Hematopoietic multipotent progenitor cell (in vitro differentiated cells): ENCODE measurements around the gene POU2F3. TPM values are rescaled to one million over a fixed set of nuclear protein-coding genes. Genes with fewer than 3 reads are reported as not detected.

Experiments used
- DNase-seq, 3 donors: peaks; one replicate each; pipeline ENCODE4 v3.0.0-alpha.2; 2011 to 2015; ENCODE audit warnings: low read depth in 2 of 3, low spot score in 2 of 3
- total RNA-seq: library from RNA; depleted of rRNA; stranded (reverse); fragments of >200 nt; gene quantifications from one replicate; pipeline ENCODE4 v1.2.3, GENCODE V29; 2012

Gene POU2F3
- total RNA-seq, 1 donor = not detected

DNA sequence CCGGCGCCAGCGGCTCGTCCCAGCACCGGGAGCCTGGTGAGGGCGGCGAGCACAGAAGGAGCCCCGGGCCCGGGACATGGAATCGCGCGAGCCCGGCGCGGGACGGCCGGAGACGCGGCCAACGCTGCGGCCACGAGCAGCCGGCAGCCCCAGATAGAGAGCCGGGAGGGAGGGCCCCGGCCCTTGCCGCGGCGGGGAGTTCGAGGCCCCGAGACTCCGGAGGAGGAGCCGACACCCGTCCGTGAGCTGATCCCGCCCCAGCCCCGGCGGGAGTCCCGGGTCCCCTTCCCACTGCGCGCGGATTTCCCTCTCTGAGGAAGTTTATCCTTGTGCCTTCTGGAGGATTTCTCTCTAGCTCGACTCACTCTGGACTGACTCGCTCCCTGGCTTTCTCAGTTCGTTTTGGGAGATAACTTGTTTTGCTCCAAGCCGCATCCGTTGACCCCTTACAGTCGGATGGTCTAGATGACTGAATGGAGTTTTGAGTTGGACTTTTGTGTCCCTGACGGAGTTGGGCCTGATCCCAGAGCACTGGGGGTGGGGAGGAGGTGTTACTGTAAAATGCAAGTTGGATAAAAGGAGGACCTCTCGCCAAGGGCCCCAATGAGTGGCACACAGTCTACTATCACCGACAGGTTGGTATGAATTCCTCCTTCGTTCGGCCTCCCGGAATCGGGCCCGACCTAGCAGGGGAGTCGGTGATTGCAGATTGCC lies 96.9 kb downstream of the POU2F3 start:
- DNase-seq = peak in 1 of 3 donors; percentile 26

DNA sequence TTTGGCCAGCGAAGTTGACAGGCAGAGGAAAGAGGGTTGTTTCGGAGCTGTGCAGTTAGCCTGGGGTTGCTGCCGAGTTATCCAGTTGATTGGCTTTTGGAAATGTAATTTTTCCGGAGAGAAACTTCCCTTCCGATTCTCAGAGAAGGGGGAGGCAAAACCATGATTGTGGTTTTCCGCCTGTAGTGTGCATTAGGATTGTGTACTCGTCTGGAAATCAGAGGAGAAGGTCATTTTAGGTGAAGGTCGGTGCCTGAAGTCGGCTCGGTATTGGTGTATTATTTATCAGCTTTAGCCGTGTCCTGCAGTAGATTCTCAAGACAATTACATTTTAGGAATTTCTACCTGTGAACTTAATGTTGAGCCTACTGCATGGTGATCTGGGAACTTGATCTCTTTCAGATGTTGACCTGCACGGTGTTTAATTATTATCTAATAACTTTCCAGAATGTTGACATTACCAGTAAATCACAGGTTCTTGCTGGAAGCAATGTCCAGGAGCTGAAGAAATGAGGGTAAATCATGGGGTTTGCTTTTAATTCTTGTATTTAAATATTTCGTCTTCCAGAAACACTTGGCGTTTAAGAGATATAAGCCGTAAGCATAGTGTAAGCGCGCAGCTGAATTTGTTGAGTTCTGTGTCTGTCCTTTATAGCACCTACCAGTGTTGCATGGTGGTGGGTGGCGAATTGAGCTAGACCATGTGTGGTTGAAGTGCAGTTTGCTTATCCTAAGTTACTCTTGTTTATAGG lies 97.6 kb downstream of the POU2F3 start:
- DNase-seq = no peak

DNA sequence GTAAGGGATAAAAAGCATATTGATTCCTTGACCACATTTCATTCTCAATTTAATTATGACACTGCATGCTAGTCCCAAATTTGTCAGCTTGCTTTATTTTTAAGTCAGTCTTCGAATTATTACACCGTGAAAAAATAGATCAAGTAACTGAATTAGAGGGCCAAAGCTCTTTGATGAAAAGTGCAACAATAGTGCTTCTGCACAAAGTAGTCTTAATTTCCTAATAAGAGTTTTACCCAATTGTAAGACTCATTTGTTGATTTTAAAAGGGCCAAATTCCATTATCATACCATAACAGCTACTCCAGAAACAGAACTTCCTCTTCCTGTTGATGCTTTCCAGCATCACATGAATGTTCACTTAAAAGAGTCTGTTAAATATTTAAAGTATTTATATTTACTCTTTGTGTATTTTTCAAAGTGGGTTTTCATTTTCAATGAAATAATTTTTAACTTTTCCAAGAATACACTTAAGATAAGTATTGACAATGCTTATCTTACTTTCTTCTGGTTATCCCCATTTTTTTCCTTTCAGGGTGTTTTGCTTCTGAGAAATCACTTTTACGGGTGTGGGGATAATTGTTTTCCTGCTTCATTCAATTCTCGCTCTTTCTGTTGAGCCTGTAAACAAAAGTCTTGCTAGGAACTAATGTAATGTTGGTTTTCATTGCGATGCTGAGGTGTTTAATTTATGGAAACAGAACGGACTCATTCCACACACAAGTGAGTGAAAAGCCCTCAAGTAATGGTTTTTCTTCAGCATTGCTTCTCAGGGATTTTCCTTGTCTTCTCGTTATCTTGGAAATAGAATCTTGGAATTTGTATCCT lies 98.4 kb downstream of the POU2F3 start:
- no peak for DNase-seq

DNA sequence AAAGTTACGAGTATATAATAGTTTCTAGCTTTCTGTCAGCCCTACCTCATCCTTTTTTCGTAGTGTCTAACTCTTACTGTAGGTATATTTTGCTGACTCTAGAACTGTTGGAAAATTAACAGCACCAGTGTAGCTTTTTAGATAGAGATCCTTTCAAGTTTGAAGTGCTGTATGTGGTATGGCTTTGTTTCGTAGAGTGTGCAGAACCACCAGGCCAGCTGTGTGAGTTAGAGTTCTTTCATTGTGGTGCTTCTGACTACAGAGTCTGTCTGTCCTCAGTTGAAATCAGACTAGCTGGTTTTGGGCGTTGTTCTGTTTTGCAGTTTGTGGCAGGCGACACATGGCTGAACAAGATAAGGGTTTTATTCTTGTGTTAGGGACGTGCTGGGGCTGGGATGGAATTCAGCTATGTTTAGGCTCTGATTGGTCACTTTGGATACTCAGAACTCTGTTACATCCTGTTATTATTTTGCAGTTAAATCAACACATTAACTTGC lies 99.5 kb downstream of the POU2F3 start:
- DNase-seq = peak in 2 of 3 donors; percentile 64 to 78

DNA sequence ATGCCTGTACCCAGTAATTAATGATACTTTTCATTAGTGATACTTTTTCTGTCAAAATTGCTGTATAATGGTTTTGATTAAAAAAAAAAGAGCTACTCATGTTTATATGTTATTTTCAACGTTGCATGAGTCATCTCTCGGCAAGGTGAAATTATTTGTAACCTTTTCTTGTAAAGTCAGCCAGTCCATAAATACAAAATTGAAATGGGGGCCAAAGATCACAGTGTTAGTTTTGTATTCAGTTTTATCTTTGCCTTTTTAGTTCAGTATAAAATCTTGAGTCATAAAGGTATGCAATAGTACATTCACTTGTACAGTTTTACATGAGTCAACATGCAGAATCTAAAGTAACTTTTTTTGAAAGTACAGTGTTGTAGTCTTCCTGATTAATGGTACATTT lies 100.6 kb downstream of the POU2F3 start:
- DNase-seq = no peak

DNA sequence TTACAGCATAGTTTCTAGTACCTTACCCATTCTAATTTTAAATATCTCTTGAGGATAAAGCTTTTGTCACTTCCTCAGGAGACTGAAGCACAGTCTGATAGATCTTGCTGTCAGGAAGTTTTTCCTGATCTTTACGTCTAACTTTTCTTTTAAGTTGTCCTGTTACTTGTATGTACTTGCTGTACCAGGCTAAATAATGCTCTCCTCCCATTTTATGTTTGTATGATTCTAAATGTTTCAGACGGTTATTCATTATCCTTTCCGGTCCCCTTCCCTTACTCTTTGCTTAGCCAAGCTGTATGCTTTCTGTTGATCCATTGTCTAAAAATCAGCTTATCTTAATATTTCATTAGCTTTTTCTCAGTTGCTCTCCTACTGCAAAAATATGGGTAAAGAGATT lies 102.3 kb downstream of the POU2F3 start:
- no peak for DNase-seq

DNA sequence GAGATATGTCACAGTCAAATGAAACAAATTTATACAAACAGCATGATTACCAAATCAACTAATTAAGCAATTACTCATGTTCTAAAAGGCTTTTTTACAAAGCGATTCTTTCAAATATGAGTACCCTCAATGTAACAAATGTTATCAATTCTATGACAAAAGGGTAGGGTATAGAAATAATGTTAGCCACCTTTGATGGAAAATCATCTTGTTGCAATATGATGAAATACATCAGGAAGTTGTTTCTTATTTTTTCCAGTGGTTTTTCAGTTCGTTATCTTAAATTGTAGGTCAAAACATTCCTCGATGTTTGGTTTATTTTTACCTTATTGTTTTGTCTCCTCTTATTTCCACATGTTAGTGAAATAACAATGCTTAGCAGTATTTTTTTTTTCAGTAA lies 102.7 kb downstream of the POU2F3 start:
- DNase-seq = no peak

DNA sequence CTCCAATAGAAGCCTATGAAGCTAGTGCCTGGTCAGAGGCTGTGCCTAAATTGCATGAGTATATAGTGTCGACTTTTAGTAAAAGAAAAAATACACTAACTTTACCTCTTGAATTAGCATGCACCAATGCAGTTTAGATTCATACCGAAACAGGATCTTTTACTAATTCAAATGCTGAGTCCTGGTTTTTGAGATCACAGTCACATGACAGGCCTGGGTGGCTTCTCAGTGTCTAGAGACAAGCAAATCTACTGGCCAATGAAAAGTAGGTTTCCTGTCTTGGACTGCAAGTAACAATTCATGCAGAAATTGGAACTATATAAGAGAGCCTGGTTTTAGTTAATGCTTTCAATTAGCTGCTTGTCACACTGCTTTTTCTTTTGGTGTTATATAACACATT lies 103.5 kb downstream of the POU2F3 start:
- no peak for DNase-seq

DNA sequence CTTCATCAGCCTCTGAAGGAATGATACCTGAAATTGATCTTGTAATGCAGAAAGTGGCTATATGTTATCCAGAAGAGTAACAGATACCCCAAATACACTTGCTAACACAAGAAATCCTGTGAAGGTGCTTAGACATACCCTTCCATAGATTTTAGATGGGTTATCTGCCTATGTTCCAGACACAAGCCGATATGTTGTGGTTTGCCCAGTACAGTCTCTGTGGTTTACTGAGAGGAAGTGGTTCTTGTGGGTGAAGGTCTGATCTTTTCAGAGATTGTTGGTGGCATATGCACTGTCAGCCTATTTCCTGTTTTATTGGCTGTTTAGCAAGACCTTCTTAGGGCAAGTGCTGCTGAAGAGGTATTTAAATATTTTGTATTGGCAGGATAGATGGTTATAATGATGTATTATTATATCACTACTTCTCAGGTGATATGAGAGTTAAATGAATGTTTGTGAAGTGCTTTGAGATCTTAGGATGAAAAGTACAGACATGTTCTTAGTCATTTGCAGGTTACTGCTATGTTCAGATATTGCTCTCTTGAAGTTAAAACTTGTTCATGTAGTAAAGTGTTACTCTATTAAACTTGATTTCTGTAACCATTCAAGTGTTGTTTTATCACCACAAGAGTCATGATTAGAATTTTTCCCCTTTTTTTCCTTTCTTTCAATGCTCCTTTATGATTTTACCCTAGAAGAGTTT lies 104.5 kb downstream of the POU2F3 start:
- peak; percentile 49 to 85 (median 85) for DNase-seq

DNA sequence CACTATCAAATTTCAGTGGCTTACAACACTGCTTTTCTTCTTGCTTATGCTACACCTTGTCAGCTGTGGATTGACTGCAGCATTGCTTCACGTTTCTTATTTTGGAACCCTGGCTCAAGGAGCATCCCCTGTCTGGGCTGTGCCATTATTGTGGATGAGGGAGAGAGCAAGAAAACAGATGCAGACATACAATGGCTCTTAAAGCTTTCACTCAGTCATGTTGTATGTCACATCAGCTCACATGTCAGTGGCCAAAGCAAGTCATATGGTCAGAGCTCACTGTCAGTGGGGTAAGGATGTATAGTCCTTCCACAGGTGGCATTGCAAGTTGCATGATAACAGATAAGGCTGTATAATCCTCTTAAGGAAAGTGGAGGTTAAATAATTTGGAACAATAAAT lies 106.3 kb downstream of the POU2F3 start:
- DNase-seq = no peak

DNA sequence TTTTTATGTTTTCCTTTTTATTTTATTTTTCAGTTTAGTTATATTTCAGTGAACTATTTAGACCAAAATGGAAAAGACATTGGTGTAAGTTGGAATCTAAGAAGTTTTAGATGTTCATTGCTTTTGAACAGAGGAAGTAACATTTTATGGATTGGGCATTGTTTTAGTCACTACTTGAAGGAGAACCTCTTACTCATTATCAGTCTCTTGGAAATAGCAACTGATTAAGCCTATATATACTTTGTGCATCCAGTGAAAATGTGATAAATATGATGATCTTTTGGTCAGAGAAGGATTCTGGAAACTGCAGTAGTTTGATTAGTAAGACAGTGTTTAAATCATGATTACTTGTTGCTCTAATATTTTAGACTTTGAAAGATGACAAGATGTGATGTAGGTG lies 110.7 kb downstream of the POU2F3 start:
- no peak for DNase-seq

DNA sequence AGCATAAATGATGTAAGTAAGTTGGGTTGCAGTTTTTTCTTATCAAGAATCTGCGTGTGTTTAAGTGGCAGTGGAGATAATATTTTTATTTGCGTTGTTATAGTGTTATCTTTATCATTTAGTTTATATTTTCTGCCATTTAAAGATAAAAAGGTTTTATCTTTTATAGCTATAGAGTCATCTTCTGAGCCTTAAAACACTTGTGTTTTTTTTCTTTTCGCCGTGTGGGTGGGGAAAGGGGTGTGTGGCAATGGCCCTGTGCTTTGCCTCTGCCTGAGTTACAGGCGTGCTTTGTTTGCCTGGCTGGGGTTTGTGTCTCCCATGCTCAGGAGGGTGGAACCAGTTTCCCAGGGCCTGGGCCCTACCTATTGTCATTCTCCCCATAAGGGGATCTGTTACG lies 112.5 kb downstream of the POU2F3 start:
- no peak for DNase-seq

DNA sequence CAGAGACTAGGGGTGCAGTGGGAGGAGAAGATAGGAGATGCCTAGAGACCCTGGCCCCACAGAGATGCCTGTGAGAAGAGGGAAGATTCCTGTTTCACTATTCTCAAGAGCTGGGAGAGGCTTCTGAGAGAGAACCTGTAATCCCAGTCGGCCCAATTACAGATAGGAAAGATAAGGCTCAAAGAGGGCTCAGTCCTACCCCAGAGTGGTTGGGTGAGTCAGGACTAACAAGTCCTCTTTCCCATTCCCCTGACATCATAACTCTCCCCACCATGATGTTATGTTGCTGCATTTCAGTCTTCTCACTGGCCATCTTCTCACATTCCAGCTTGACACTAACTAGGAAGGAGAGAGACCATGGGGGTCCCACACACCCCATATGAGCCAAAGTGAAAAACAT lies 114.1 kb downstream of the POU2F3 start:
- no peak for DNase-seq

DNA sequence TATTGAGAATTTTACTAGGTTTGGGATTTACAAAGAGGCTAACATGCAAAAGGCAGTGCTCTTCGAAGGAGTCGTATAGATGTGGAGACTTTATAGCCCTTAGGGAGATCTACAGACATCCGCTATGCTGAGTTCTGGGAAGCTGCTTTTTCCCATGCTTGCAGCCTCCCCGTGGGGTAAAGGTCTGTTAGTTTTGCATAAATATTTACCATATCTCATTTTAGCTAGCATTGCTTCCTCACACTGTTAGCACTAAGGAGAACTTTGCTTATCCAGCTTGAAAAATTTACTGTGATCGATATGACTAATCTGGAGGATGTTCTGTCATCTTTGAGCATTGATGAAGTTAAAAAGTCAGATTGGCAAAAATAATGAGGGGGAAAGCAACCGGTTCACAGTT lies 114.8 kb downstream of the POU2F3 start:
- no peak for DNase-seq

DNA sequence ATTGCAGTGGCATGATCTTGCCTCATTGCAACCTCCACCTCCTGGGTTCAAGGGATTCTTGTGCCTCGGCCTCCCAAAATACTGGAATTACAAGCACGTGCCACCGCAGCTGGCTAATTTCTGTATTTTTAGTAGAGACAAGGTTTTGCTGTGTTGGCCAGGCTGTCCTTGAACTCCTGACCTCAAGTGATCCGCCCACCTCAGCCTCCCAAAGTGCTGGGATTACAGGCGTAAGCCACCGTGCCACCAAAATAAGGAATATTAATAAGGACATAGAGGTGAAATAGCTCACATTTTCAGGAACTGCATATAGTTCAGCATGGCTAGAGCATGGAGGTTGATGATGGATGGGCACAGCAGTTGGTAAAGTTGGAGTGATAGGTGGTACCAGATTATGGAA lies 117.7 kb downstream of the POU2F3 start:
- DNase-seq = no peak

DNA sequence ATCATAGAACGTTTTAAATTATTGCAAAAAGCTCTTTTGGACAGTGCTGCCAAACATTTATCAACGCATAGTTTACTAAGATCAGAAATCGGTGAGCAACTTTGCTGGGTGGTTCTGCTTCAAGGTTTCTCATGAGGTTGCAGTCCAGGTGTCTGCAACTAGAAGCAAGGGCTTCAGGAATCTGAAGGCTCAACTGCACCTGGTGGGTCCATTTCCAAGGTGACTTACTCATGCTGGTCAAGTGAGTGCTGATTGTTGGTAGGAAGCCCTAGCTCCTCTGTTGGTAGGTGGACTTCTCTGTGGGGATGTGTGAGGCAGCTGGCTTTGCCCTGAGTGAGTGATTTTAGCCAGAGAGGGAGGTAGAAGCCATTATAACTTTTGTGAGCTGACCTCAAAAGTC lies 118.8 kb downstream of the POU2F3 start:
- DNase-seq = no peak

DNA sequence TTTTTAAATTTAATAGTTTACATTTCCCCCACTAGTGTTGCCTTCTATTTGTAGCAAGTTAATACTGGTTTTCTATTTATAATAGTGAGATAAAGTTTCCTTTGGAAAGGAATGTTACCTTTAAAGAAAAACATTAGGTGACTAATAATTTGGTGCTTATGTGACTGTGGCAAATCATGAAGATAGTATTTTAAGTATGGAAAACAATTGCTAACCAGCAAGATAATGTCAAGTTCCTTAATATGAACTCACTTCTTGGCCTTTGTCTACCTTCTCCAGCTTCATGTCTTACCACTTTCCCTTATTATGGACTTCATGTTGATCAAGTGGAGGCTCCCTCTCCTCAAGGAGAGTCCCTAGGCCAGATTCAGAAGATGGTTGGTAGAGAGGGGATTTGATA lies 123.5 kb downstream of the POU2F3 start:
- DNase-seq = no peak

DNA sequence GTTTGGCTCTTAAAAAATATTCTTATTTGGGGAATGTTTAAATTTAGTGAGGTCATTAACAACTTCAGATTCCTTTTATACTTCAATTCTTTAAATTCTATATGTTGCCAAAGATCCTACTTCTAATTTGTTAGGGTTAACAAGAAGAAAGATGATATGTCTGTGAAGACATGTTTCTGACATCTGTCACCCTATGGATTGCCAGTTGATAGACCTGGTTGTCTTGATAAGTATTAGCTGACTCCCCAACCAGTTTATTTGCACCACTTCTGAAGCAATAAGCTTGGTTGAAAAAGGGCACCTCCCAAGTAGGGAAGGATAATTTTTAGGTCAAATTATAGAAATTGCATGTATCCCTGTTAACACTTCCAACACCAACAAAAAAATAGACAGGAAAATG lies 125.6 kb downstream of the POU2F3 start:
- DNase-seq = no peak
